22Rv1 (cell line): ENCODE data around the gene BEND5.

ENCODE experiments used
- H3K27ac ChIP-seq: fragments of 450-650 bp; 2 replicates; pipeline ENCODE4 v1.5.1; 2017
- CTCF ChIP-seq: fragments of 450-650 bp; IDR thresholded peaks from 2 replicates; pipeline ENCODE4 v1.5.1; 2017; ENCODE audit warnings: mild to moderate bottlenecking
- ZFX ChIP-seq: fragments of 450-650 bp; IDR thresholded peaks from 2 replicates; pipeline ENCODE4 v1.6.1; 2017; ENCODE audit warnings: antibody characterized with exemption, borderline replicate concordance

The BEND5 gene

GRCh38 chr1:48681476-48682305 is 95.0 kb downstream of the BEND5 start:
- no peak overlapping the region for H3K27ac ChIP-seq
- no peak for TF ChIP-seq ZFX
- no peak for TF ChIP-seq CTCF

- TF ChIP-seq CTCF: no peak
- no peak for TF ChIP-seq ZFX
- no peak overlapping the region for H3K27ac ChIP-seq
Measured at GRCh38 chr1:48680411-48681035, 96.2 kb downstream of the BEND5 start.

GRCh38 chr1:48679859-48680258 is 96.8 kb downstream of the BEND5 start:
- no peak overlapping the region for H3K27ac ChIP-seq
- TF ChIP-seq CTCF (no peak), ZFX (no peak)

GRCh38 chr1:48678710-48679505 is 97.8 kb downstream of the BEND5 start:
- H3K27ac ChIP-seq: no peak overlapping the region
- TF ChIP-seq ZFX: no peak
- no peak for TF ChIP-seq CTCF
